Measurements from ENCODE around the gene BAIAP2L2. TPM values are rescaled to one million over a fixed set of nuclear protein-coding genes. Genes with fewer than 3 reads are reported as not detected.
"Not testable (repeated sequence)": the region's sequence is repeated elsewhere in the genome, so short reads cannot be mapped to it uniquely, and the experiment has no call there.

BAIAP2L2 gene
- total RNA-seq, 1 donor from 2014 or later = 1.6 TPM

DNA sequence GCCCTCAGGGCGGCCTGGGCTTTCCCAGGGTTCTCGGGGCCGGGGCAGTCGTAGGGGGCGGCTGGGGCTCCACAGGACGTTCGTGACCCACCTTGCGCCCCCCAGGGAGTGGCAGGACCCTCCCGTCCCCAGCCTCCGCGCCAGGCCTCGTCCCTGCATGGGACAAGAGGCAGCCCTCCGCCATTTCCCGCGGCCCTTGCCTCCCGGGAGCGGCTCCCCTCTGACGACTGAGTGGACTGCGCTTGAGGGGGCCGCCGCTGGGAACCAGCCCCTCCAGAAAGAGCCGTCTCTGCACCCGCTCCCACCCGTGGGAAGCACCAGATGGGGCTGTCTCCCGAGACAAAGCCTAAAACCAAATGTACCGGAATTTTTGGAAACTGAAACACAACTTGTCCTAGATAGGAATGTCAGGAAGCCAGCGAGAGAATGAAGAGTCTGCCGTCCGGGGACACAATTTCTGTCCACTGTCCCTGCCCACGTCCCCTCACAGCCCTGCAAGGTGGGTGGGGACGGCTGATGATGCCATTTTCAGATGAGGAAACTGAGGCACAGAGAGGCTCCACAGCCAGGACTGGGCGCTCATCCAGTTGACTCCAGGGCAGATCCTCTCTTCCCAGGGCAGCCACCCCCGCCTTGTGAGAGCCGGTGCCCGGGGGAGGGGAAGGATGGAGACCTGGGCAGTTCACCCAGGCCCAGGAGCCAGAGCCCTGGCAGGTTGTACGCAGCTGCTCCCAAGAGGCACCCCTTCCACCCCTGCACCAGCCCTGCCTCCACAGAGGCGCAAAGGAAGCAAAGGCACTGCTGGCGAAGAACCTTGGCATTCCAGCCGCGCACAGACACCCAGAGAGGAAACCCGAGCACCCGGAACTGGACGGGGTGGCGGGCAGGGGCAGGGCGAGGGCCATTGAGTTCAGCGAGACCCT, 71.3 kb downstream of the BAIAP2L2 start:
- Mint-ChIP-seq H3K9me3 (no peaks in the 10 kb centered on the region), H3K36me3 (no peaks in the 10 kb centered on the region), H3K27ac (no peak overlapping the region), H3K27me3 (ENCODE audit: low read depth) (no peaks in the 10 kb centered on the region), H3K4me3 (no peak overlapping the region), H3K4me1 (peaks cover 8% of the 10 kb centered on the region)
- TF ChIP-seq, protein P1, sequence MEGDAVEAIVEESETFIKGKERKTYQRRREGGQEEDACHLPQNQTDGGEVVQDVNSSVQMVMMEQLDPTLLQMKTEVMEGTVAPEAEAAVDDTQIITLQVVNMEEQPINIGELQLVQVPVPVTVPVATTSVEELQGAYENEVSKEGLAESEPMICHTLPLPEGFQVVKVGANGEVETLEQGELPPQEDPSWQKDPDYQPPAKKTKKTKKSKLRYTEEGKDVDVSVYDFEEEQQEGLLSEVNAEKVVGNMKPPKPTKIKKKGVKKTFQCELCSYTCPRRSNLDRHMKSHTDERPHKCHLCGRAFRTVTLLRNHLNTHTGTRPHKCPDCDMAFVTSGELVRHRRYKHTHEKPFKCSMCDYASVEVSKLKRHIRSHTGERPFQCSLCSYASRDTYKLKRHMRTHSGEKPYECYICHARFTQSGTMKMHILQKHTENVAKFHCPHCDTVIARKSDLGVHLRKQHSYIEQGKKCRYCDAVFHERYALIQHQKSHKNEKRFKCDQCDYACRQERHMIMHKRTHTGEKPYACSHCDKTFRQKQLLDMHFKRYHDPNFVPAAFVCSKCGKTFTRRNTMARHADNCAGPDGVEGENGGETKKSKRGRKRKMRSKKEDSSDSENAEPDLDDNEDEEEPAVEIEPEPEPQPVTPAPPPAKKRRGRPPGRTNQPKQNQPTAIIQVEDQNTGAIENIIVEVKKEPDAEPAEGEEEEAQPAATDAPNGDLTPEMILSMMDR (IDR thresholded peaks at IDR 0.05; ENCODE audit: unreplicated experiment) = no peak
- DNase-seq (ENCODE audit: low spot score in 2 of 2, unreplicated experiment in 2 of 2) = no peak

DNA sequence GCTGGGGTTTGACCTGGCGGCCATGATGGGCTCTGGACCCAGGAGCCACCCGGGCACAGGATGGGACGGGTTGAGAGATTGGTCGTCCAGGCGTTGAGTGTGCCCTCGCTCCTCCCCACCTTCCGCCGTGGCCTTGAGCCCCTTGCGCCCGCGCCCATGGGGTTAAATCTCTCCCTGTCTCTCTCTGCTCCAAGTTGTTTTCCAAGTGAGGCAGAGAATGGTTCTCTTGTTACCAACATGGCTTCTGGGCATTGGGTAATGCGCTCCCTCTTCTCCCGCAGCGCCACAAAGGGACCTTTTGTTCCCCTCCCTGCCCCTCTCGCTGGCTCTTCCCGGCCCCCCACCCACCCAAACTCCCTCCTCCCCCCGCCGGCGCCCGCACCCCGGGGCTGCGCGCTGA, 72.1 kb downstream of the BAIAP2L2 start:
- no peak overlapping the region for H3K27ac Mint-ChIP-seq
- no peak overlapping the region for H3K4me3 Mint-ChIP-seq

DNA sequence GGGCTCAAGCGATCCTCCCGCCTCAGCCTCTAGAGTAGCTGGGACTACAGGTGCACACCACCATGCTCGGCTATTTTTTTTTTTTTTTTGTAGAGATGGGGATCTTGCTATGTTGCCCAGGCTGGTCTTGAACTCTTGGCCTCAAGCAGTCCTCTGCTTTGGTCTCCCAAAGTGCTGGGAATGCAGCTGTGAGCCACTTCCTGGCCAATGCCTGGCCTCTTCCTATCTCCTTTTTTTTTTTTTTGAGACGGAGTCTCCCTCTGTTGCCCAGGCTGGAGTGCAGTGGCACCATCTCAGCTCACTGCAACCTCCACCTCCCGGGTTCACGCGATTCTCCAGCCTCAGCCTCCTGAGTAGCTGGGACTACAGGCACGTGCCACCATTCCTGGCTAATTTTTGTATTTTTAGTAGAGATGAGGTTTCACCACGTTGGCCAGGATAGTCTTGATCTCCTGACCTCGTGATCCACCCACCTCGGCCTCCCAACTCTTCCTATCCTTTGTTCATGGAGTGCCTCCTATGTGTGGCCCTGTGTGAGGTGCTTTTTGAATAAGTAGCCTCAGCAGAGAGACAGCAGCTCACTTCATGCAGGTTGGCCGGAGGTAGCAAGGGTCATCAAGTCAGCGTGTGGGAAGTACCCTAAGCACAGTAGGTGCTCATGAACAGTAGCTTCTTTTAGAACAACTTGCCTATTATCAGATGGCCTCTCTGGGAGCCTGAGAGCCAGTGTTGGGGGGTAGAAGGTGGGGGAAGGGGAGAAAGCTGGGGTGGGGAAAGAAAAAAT, 72.9 kb downstream of the BAIAP2L2 start:
- not testable (repeated sequence) for H3K4me3 Mint-ChIP-seq; H3K27me3 Mint-ChIP-seq (ENCODE audit: low read depth); H3K36me3 Mint-ChIP-seq; DNase-seq (ENCODE audit: low spot score in 2 of 2, unreplicated experiment in 2 of 2); H3K9me3 Mint-ChIP-seq; H3K27ac Mint-ChIP-seq
- peaks cover 14% of the 10 kb centered on the region for H3K4me1 Mint-ChIP-seq

More for the DNA sequence above, 72.1 kb downstream of the BAIAP2L2 start:
- Mint-ChIP-seq H3K36me3 (no peaks in the 10 kb centered on the region), H3K4me1 (peaks cover 11% of the 10 kb centered on the region), H3K27me3 (ENCODE audit: low read depth) (no peaks in the 10 kb centered on the region), H3K9me3 (no peaks in the 10 kb centered on the region)
- TF ChIP-seq, protein P1 (IDR thresholded peaks at IDR 0.05; ENCODE audit: unreplicated experiment) = no peak
- DNase-seq (ENCODE audit: low spot score in 2 of 2, unreplicated experiment in 2 of 2) = no peak

DNA sequence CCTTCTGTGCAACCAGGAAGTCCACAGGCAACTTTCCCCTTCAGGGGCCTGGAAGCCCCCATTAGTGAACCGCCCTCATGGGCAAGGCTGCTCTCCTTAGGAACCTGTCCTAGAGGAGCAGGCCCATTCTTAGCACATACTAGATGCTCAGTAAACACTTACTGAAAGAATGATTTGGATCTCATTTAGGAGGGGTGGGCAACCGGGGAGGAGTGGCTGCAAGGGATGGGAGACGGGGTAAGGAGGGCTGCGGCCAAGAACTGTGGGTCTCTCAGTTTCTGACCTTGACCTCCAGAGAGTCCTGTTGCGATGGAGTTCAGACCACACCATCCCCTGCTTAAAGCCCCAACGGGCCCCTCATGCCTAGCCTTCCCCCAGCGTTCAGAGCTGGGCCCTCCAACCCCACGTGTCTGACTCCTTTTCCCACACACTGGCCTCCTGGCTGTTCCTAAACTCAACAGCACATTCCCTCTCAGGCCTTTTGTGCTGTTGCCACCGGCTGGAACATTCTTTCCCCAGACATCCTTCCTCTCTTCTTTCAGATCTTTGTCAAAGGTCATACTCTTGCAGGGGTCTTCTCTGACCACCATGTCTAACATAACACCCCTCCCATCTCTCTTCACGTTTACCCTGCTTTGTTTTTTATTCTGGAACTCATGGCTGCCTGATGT, 74.0 kb downstream of the BAIAP2L2 start:
- no peaks in the 10 kb centered on the region for H3K27me3 Mint-ChIP-seq (ENCODE audit: low read depth)
- no peaks in the 10 kb centered on the region for H3K36me3 Mint-ChIP-seq
- H3K27ac Mint-ChIP-seq = no peak overlapping the region
- no peak for DNase-seq (ENCODE audit: low spot score in 2 of 2, unreplicated experiment in 2 of 2)
- no peak overlapping the region for H3K4me3 Mint-ChIP-seq
- peaks cover 14% of the 10 kb centered on the region for H3K4me1 Mint-ChIP-seq
- H3K9me3 Mint-ChIP-seq = no peaks in the 10 kb centered on the region
- TF ChIP-seq, protein P1 (IDR thresholded peaks at IDR 0.05; ENCODE audit: unreplicated experiment) = no peak

DNA sequence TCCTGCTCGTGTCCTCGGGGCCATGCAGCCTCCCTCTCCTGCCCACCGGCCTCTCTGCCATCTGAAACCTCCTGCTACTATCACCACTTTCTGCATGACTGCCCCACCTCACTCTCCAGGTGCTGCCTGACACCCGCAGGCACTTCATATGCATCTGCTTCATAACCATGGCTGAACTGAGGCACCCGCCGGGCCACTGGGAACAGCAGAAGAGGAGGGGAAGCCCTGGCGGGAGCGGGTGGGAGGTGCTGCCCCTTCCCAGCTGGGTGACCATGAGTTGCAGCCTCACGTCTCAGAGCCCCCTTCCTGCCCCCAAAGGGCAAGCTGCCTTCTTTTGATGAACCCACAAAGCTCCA, 75.0 kb downstream of the BAIAP2L2 start:
- Mint-ChIP-seq H3K36me3 (no peaks in the 10 kb centered on the region), H3K27me3 (ENCODE audit: low read depth) (no peaks in the 10 kb centered on the region), H3K4me3 (no peak overlapping the region), H3K9me3 (no peaks in the 10 kb centered on the region), H3K4me1 (peaks cover 17% of the 10 kb centered on the region), H3K27ac (no peak overlapping the region)
- DNase-seq (ENCODE audit: low spot score in 2 of 2, unreplicated experiment in 2 of 2) = no peak
- TF ChIP-seq, protein P1 (IDR thresholded peaks at IDR 0.05; ENCODE audit: unreplicated experiment) = no peak

Other genes starting within 250 kb of the BAIAP2L2 start
- gene MICALL1, start 204.4 kb downstream of the BAIAP2L2 start, total RNA-seq = 47.2 to 51.7 TPM (median 48.2 TPM) in 3 replicates
- 0.31 to 0.40 TPM in 2 of 3 replicates, not detected in the other for gene C22orf23, start 157.1 kb downstream of the BAIAP2L2 start, total RNA-seq
- gene POLR2F, start 157.0 kb downstream of the BAIAP2L2 start, total RNA-seq = 63.8 to 70.0 TPM (median 66.3 TPM) in 3 replicates
- gene SOX10, start 126.1 kb downstream of the BAIAP2L2 start, total RNA-seq = 0.07 to 0.33 TPM (median 0.09 TPM) in 3 replicates
- 69.3 to 75.6 TPM (median 74.3 TPM) in 3 replicates for gene PICK1, start 53.3 kb downstream of the BAIAP2L2 start, total RNA-seq
- gene SLC16A8, start 26.5 kb downstream of the BAIAP2L2 start, total RNA-seq = 0.14 to 0.60 TPM (median 0.18 TPM) in 3 replicates
- gene PLA2G6, start 71.1 kb upstream of the BAIAP2L2 start, total RNA-seq = 88.2 to 91.9 TPM (median 88.6 TPM) in 3 replicates
- gene MAFF, start 91.3 kb upstream of the BAIAP2L2 start, total RNA-seq = 33.4 to 35.3 TPM (median 34.1 TPM) in 3 replicates
- gene TMEM184B, start 162.3 kb upstream of the BAIAP2L2 start, total RNA-seq = 61.4 to 64.0 TPM (median 62.8 TPM) in 3 replicates
- 261 to 264 TPM (median 261 TPM) in 3 replicates for gene CSNK1E, start 206.7 kb upstream of the BAIAP2L2 start, total RNA-seq

Data from mesothelial cell of epicardium (in vitro differentiated cells).